MM.1S (cell line): ENCODE data around the gene LGALS12.

Source experiments
- DNase-seq: peaks from one replicate; pipeline ENCODE4 v3.0.0-alpha.2; 2015
- H2AFZ ChIP-seq: fragments of 300-600 bp; sonication (generic); 2 replicates; pipeline ENCODE4 v1.6.0; 2016; ENCODE audit warnings: antibody characterized with exemption, low read length
- H3F3A ChIP-seq: fragments of 300-600 bp; sonication (generic); 2 replicates; pipeline ENCODE4 v1.6.1; 2016; ENCODE audit warnings: mild to moderate bottlenecking, antibody characterized with exemption, low read length, moderate library complexity, mixed read lengths; ENCODE audit not compliant: insufficient read depth
- H3K27ac ChIP-seq: fragments of 300-600 bp; sonication (generic); 2 replicates; pipeline ENCODE4 v1.5.1; 2016; ENCODE audit warnings: mild to moderate bottlenecking, low read length
- H3K27me3 ChIP-seq: fragments of 300-600 bp; sonication (generic); replicated peaks from 2 replicates; pipeline ENCODE4 v1.6.0; 2016; ENCODE audit warnings: low read length; ENCODE audit not compliant: insufficient read depth
- H3K36me3 ChIP-seq: fragments of 300-600 bp; sonication (generic); replicated peaks from 2 replicates; pipeline ENCODE4 v1.6.1; 2016; ENCODE audit warnings: mild to moderate bottlenecking, low read length, mixed read lengths; ENCODE audit not compliant: insufficient read depth
- H3K4me1 ChIP-seq: fragments of 300-600 bp; sonication (generic); 2 replicates; pipeline ENCODE4 v1.6.1; 2016; ENCODE audit warnings: low read length, mixed read lengths
- H3K4me2 ChIP-seq: fragments of 300-600 bp; sonication (generic); 2 replicates; pipeline ENCODE4 v1.6.0; 2016; ENCODE audit warnings: low read depth, low read length
- H3K4me3 ChIP-seq: fragments of 300-600 bp; sonication (generic); 2 replicates; pipeline ENCODE4 v1.5.1; 2016; ENCODE audit warnings: low read length, mixed read lengths
- H3K79me2 ChIP-seq: fragments of 300-600 bp; sonication (generic); 2 replicates; pipeline ENCODE4 v1.6.1; 2016; ENCODE audit warnings: mixed run types, low read length, mixed read lengths
- H3K9ac ChIP-seq: fragments of 300-600 bp; sonication (generic); 2 replicates; pipeline ENCODE4 v1.6.1; 2016; ENCODE audit warnings: low read length, mixed read lengths
- H3K9me2 ChIP-seq: fragments of 300-600 bp; sonication (generic); replicated peaks from 2 replicates; pipeline ENCODE4 v1.6.1; 2016; ENCODE audit warnings: mild to moderate bottlenecking, low read length, mixed read lengths; ENCODE audit not compliant: insufficient read depth
- H3K9me3 ChIP-seq: fragments of 300-600 bp; sonication (generic); replicated peaks from 2 replicates; pipeline ENCODE4 v1.6.1; 2016; ENCODE audit warnings: mild to moderate bottlenecking, low read length, mixed read lengths; ENCODE audit not compliant: insufficient read depth
- H4K20me1 ChIP-seq: fragments of 300-600 bp; sonication (generic); 2 replicates; pipeline ENCODE4 v1.6.1; 2016; ENCODE audit warnings: mild to moderate bottlenecking, low read length, moderate library complexity, mixed read lengths; ENCODE audit not compliant: insufficient read depth
- EZH2 ChIP-seq: fragments of 300-600 bp; sonication (generic); optimal IDR thresholded peaks from 2 replicates; pipeline ENCODE3; 2017; ENCODE audit warnings: low read depth, mild to moderate bottlenecking, antibody characterized with exemption, low read length, mixed read lengths
- EZH2phosphoT487 ChIP-seq: fragments of 300-600 bp; sonication (generic); IDR thresholded peaks from 2 replicates; pipeline ENCODE4 v1.6.1; 2018; ENCODE audit warnings: antibody characterized with exemption, low read length
- TF ChIP-seq, protein P1 (sequence below): fragments of 300-600 bp; sonication (generic); IDR thresholded peaks from 2 replicates; pipeline ENCODE4 v1.5.1; 2016; ENCODE audit warnings: antibody characterized with exemption, low read length, mixed read lengths

The LGALS12 gene

GRCh38 chr11:63502252-63502820, 3.5 kb upstream of the LGALS12 start:
- Histone ChIP-seq H2AFZ (0 out of 2 replicates have a peak overlapping the region, but pooled peaks have one; percentile 15), H3F3A (no peaks in the 10 kb centered on the region)

GRCh38 chr11:63503492-63503891, 2.4 kb upstream of the LGALS12 start:
- H3K27ac ChIP-seq = no peak overlapping the region
- no peaks in the 10 kb centered on the region for H4K20me1 ChIP-seq
- H3K9ac ChIP-seq = no peak overlapping the region
- H3K4me1 ChIP-seq = no peaks in the 10 kb centered on the region
- H3K4me2 ChIP-seq = no peak overlapping the region
- TF ChIP-seq EZH2phosphoT487 (no peak), EZH2 (no peak)
- TF ChIP-seq, protein P1, sequence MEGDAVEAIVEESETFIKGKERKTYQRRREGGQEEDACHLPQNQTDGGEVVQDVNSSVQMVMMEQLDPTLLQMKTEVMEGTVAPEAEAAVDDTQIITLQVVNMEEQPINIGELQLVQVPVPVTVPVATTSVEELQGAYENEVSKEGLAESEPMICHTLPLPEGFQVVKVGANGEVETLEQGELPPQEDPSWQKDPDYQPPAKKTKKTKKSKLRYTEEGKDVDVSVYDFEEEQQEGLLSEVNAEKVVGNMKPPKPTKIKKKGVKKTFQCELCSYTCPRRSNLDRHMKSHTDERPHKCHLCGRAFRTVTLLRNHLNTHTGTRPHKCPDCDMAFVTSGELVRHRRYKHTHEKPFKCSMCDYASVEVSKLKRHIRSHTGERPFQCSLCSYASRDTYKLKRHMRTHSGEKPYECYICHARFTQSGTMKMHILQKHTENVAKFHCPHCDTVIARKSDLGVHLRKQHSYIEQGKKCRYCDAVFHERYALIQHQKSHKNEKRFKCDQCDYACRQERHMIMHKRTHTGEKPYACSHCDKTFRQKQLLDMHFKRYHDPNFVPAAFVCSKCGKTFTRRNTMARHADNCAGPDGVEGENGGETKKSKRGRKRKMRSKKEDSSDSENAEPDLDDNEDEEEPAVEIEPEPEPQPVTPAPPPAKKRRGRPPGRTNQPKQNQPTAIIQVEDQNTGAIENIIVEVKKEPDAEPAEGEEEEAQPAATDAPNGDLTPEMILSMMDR = no peak
- no peaks in the 10 kb centered on the region for H3K9me3 ChIP-seq
- H3K4me3 ChIP-seq = no peak overlapping the region
- H3K79me2 ChIP-seq = no peaks in the 10 kb centered on the region
- no peaks in the 10 kb centered on the region for H3K9me2 ChIP-seq
- no peak overlapping the region for H2AFZ ChIP-seq
- no peaks in the 10 kb centered on the region for H3K27me3 ChIP-seq
- no peak for DNase-seq
- H3F3A ChIP-seq = no peaks in the 10 kb centered on the region
- no peaks in the 10 kb centered on the region for H3K36me3 ChIP-seq

More at GRCh38 chr11:63502252-63502820, 3.5 kb upstream of the LGALS12 start:
- no peaks in the 10 kb centered on the region for H4K20me1 ChIP-seq
- H3K4me3 ChIP-seq = no peak overlapping the region
- H3K79me2 ChIP-seq = no peaks in the 10 kb centered on the region
- no peaks in the 10 kb centered on the region for H3K9me3 ChIP-seq
- DNase-seq = no peak
- no peaks in the 10 kb centered on the region for H3K4me1 ChIP-seq
- no peak overlapping the region for H3K27ac ChIP-seq
- no peaks in the 10 kb centered on the region for H3K27me3 ChIP-seq
- no peak overlapping the region for H3K9ac ChIP-seq
- H3K36me3 ChIP-seq = no peaks in the 10 kb centered on the region
- H3K4me2 ChIP-seq = no peak overlapping the region
- TF ChIP-seq EZH2phosphoT487 = no peak
- H3K9me2 ChIP-seq = no peaks in the 10 kb centered on the region

GRCh38 chr11:63504054-63504453, 1.8 kb upstream of the LGALS12 start:
- H3K9ac ChIP-seq = no peak overlapping the region
- H3K36me3 ChIP-seq = no peaks in the 10 kb centered on the region
- H3K4me2 ChIP-seq = no peak overlapping the region
- H3K9me2 ChIP-seq = no peaks in the 10 kb centered on the region
- no peaks in the 10 kb centered on the region for H3K27me3 ChIP-seq
- H3K4me1 ChIP-seq = no peaks in the 10 kb centered on the region
- no peaks in the 10 kb centered on the region for H4K20me1 ChIP-seq
- H3K9me3 ChIP-seq = no peaks in the 10 kb centered on the region
- no peaks in the 10 kb centered on the region for H3K79me2 ChIP-seq
- H2AFZ ChIP-seq = no peak overlapping the region
- no peak for TF ChIP-seq EZH2
- TF ChIP-seq, protein P1 = no peak
- TF ChIP-seq EZH2phosphoT487 = no peak
- H3K27ac ChIP-seq = no peak overlapping the region
- DNase-seq = no peak
- no peak overlapping the region for H3K4me3 ChIP-seq
- H3F3A ChIP-seq = no peaks in the 10 kb centered on the region

GRCh38 chr11:63504933-63505586, 824 bp upstream of the LGALS12 start:
- H3K4me3 ChIP-seq = no peak overlapping the region
- no peak overlapping the region for H2AFZ ChIP-seq
- no peaks in the 10 kb centered on the region for H3K9me2 ChIP-seq
- H3K79me2 ChIP-seq = no peaks in the 10 kb centered on the region
- no peaks in the 10 kb centered on the region for H3K9me3 ChIP-seq
- H3K4me2 ChIP-seq = no peak overlapping the region
- H3K9ac ChIP-seq = no peak overlapping the region
- H3K36me3 ChIP-seq = no peaks in the 10 kb centered on the region
- DNase-seq = no peak
- TF ChIP-seq, protein P1 = no peak
- TF ChIP-seq EZH2 = no peak
- TF ChIP-seq EZH2phosphoT487 = no peak
- H3K27ac ChIP-seq = no peak overlapping the region
- H3F3A ChIP-seq = no peaks in the 10 kb centered on the region
- H4K20me1 ChIP-seq = no peaks in the 10 kb centered on the region
- H3K27me3 ChIP-seq = no peaks in the 10 kb centered on the region
- no peaks in the 10 kb centered on the region for H3K4me1 ChIP-seq
